Osteocyte (in vitro differentiated cells): ENCODE data around the gene CTSD. TPM values are rescaled to one million over a fixed set of nuclear protein-coding genes. Genes with fewer than 3 reads are reported as not detected.

Source experiments
- DNase-seq: peaks from one replicate; pipeline ENCODE4 v3.0.0; 2021; ENCODE audit warnings: mixed read lengths; ENCODE audit not compliant: unreplicated experiment; ENCODE audit errors: extremely low spot score
- H3K27ac Mint-ChIP-seq: one replicate; pipeline ENCODE4 v1.8.0; 2021; ENCODE audit warnings: mild to moderate bottlenecking, mixed read lengths; ENCODE audit not compliant: unreplicated experiment
- H3K27me3 Mint-ChIP-seq: one replicate; pipeline ENCODE4 v1.8.0; 2021; ENCODE audit warnings: mixed read lengths; ENCODE audit not compliant: unreplicated experiment
- H3K36me3 Mint-ChIP-seq: one replicate; pipeline ENCODE4 v1.8.0; 2021; ENCODE audit warnings: mixed read lengths; ENCODE audit not compliant: unreplicated experiment
- H3K4me1 Mint-ChIP-seq: one replicate; pipeline ENCODE4 v1.8.0; 2021; ENCODE audit warnings: mixed read lengths; ENCODE audit not compliant: unreplicated experiment
- H3K4me3 Mint-ChIP-seq: one replicate; pipeline ENCODE4 v1.8.0; 2021; ENCODE audit warnings: mild to moderate bottlenecking, moderate library complexity, mixed read lengths; ENCODE audit not compliant: unreplicated experiment
- H3K9me3 Mint-ChIP-seq: one replicate; pipeline ENCODE4 v1.8.0; 2021; ENCODE audit warnings: mixed read lengths; ENCODE audit not compliant: unreplicated experiment
- total RNA-seq: library from RNA; stranded (reverse); gene quantifications from 2 replicates; pipeline ENCODE4 v1.2.1, GENCODE V29; 2021
- TF ChIP-seq, protein P1 (sequence below): fragments of 200-600 bp; sonication (generic); IDR thresholded peaks from 2 replicates; pipeline ENCODE4 v1.5.0; 2021; ENCODE audit warnings: antibody characterized with exemption, mild to moderate bottlenecking, moderate library complexity

Gene CTSD
- total RNA-seq, 1 donor from 2014 or later: 2,062 TPM

DNA sequence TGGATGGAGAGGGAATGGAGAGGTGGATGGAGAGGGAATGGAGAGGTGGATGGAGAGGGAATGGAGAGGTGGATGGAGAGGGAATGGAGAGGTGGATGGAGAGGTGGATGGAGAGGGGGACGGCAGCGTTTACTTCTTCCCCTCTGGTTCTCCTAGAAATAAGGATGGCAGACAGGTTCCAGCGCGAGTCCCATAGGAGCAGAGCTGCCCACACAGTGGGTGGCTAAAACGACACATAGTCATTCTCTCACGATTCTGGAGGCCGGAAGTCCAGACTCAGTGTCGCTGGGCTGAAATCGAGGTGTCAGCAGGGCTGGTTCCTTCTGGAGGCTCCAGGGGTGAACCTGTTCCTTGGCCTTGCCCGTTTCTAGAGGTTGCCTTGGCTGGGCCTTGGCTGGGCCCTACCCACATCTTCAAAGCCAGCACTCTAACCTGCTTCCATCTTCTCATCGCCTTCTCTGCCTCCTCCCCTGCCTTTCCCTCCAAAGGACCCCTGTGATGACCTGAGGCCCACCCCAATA, 12.7 kb upstream of the CTSD start:
- H3K27ac Mint-ChIP-seq: no peak overlapping the region
- DNase-seq: no peak
- peaks cover 42% of the 10 kb centered on the region for H3K4me1 Mint-ChIP-seq
- H3K4me3 Mint-ChIP-seq: no peak overlapping the region
- no peaks in the 10 kb centered on the region for H3K27me3 Mint-ChIP-seq
- TF ChIP-seq, protein P1, sequence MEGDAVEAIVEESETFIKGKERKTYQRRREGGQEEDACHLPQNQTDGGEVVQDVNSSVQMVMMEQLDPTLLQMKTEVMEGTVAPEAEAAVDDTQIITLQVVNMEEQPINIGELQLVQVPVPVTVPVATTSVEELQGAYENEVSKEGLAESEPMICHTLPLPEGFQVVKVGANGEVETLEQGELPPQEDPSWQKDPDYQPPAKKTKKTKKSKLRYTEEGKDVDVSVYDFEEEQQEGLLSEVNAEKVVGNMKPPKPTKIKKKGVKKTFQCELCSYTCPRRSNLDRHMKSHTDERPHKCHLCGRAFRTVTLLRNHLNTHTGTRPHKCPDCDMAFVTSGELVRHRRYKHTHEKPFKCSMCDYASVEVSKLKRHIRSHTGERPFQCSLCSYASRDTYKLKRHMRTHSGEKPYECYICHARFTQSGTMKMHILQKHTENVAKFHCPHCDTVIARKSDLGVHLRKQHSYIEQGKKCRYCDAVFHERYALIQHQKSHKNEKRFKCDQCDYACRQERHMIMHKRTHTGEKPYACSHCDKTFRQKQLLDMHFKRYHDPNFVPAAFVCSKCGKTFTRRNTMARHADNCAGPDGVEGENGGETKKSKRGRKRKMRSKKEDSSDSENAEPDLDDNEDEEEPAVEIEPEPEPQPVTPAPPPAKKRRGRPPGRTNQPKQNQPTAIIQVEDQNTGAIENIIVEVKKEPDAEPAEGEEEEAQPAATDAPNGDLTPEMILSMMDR: no peak
- no peaks in the 10 kb centered on the region for H3K9me3 Mint-ChIP-seq
- no peaks in the 10 kb centered on the region for H3K36me3 Mint-ChIP-seq

GRCh38 chr11:1774886-1775285, 11.2 kb upstream of the CTSD start:
- H3K27ac Mint-ChIP-seq: no peak overlapping the region
- no peaks in the 10 kb centered on the region for H3K27me3 Mint-ChIP-seq

GRCh38 chr11:1773994-1774550, 10.3 kb upstream of the CTSD start:
- no peaks in the 10 kb centered on the region for H3K9me3 Mint-ChIP-seq
- no peak overlapping the region for H3K4me3 Mint-ChIP-seq
- TF ChIP-seq, protein P1: no peak
- H3K4me1 Mint-ChIP-seq: peaks cover 47% of the 10 kb centered on the region
- H3K36me3 Mint-ChIP-seq: no peaks in the 10 kb centered on the region
- no peak for DNase-seq
- no peaks in the 10 kb centered on the region for H3K27me3 Mint-ChIP-seq
- peak overlapping the region; percentile 41 for H3K27ac Mint-ChIP-seq

More at GRCh38 chr11:1774886-1775285, 11.2 kb upstream of the CTSD start:
- peaks cover 42% of the 10 kb centered on the region for H3K4me1 Mint-ChIP-seq
- no peaks in the 10 kb centered on the region for H3K36me3 Mint-ChIP-seq
- H3K4me3 Mint-ChIP-seq: no peak overlapping the region
- H3K9me3 Mint-ChIP-seq: no peaks in the 10 kb centered on the region
- DNase-seq: no peak
- TF ChIP-seq, protein P1: no peak

- no peak overlapping the region for H3K4me3 Mint-ChIP-seq
Observed at GRCh38 chr11:1773131-1773993, 9.6 kb upstream of the CTSD start.

More at GRCh38 chr11:1773131-1773993, 9.6 kb upstream of the CTSD start:
- H3K9me3 Mint-ChIP-seq: no peaks in the 10 kb centered on the region
- no peaks in the 10 kb centered on the region for H3K27me3 Mint-ChIP-seq
- no peak for DNase-seq
- TF ChIP-seq, protein P1: no peak
- H3K4me1 Mint-ChIP-seq: peaks cover 51% of the 10 kb centered on the region
- no peaks in the 10 kb centered on the region for H3K36me3 Mint-ChIP-seq
- peak overlapping the region; percentile 41 for H3K27ac Mint-ChIP-seq
